Activated B cell treated with CpG ODN at 0.5 μM for 24 hours (primary cell): Measurements from ENCODE around the gene ASB2. TPM values are rescaled to one million over a fixed set of nuclear protein-coding genes. Genes with fewer than 3 reads are reported as not detected.

ENCODE experiments used
- ATAC-seq: fragments of 200-7000 bp; cut with Tn5 transposase; one replicate; pipeline ENCODE4 v1.10.0; 2021; ENCODE audit warnings: low read depth, mild to moderate bottlenecking, moderate library complexity
- CTCF ChIA-PET: fragments of 350-600 bp; sonication (Branson Sonifier 250); formaldehyde crosslinking; loops from one replicate; lab custom pipeline; 2021; ENCODE audit warnings: antibody characterized with exemption; lab: Charles Lee
- POLR2A ChIA-PET: fragments of 350-600 bp; sonication (Branson Sonifier 250); formaldehyde crosslinking; loops from one replicate; lab custom pipeline; 2021; ENCODE audit warnings: antibody characterized with exemption; lab: Charles Lee
- DNase-seq: peaks from one replicate; pipeline ENCODE4 v3.0.0; 2022
- H3K27ac Mint-ChIP-seq: one replicate; pipeline ENCODE4 v1.8.0; 2020; ENCODE audit warnings: mixed read lengths
- H3K27me3 Mint-ChIP-seq: one replicate; pipeline ENCODE4 v1.8.0; 2021; ENCODE audit warnings: mixed read lengths
- H3K36me3 Mint-ChIP-seq: one replicate; pipeline ENCODE4 v1.8.0; 2021; ENCODE audit warnings: low read depth, mixed read lengths
- H3K4me1 Mint-ChIP-seq: one replicate; pipeline ENCODE4 v1.8.0; 2021; ENCODE audit warnings: mixed read lengths
- H3K4me3 Mint-ChIP-seq: one replicate; pipeline ENCODE4 v1.8.0; 2020; ENCODE audit warnings: mild to moderate bottlenecking, mixed read lengths
- H3K9me3 Mint-ChIP-seq: one replicate; pipeline ENCODE4 v1.8.0; 2020; ENCODE audit warnings: mixed read lengths
- CTCF ChIP-seq: fragments of 200-600 bp; IDR thresholded peaks from one replicate; pipeline ENCODE4 v1.8.0; 2022; ENCODE audit warnings: antibody characterized with exemption, mild to moderate bottlenecking
- intact Hi-C: fragments of 100-400 bp; cut with micrococcal nuclease; formaldehyde crosslinking; loops from one replicate; pipeline ENCODE4 v1.15.1; 2024
- total RNA-seq: library from RNA; stranded (reverse); gene quantifications from 2 replicates; pipeline ENCODE4 v1.2.3, GENCODE V29; 2022

The ASB2 gene
- total RNA-seq, 1 donor from 2014 or later, result 3.1 TPM

DNA sequence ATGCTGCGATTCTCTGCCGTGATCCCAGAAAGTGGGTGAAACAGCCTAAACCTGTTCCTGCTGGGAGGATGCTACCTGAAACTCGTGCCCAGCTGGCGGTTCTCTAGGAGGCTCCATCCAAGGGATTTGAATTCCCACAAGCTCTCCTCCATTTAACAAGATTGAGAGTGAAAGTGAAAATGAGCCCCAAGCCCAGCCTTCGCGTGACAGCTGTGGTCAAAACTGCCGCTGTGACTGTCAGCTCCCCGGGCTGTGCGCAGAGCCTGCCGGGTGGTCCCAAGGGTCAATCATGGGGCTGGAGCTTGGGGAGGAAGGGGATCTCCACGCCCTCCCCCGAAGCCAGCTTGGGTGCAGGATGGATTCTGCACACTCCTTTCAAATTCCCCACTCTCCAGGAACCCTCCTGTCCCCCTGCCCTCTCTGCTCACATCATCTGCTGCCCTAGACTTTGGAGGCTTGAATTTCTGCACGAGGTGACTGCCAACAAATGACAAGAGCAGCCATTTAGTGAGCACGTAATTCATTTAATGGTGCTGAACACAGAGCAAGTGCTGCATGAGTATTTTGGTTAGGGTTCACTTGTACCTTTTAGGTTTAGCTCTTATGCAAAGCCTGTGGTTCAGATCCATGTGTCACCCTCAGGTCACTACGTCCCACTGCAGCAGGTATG, 5.3 kb downstream of the ASB2 start:
- ChIA-PET POLR2A (interaction anchor here (1.4 to 6.6 kb wide), 7 partner anchors 8 to 110 kb away, joined by 4 to 133 read pairs (median 8); partner anchors contain the start of genes DDX24 and IFI27L1), CTCF (interaction anchor here (0.7 to 13.3 kb wide), 17 partner anchors 11 to 172 kb away, joined by 3 to 498 read pairs (median 4); partner anchors contain the start of gene OTUB2)
- Mint-ChIP-seq H3K9me3 (no peaks in the 10 kb centered on the region), H3K36me3 (no peaks in the 10 kb centered on the region), H3K27me3 (peaks cover 13% of the 10 kb centered on the region), H3K4me1 (peaks cover 70% of the 10 kb centered on the region), H3K4me3 (peak overlapping the region; percentile 89), H3K27ac (peak overlapping the region; percentile 89)
- peak; percentile 59 for DNase-seq
- ATAC-seq, result peak; percentile 59
- no peak for TF ChIP-seq CTCF
- intact Hi-C loops, result loop anchor here (1.0 to 10.0 kb wide), 6 partner anchors 12 to 766 kb away; partner anchors contain the start of genes GON7, OTUB2 and UBR7

DNA sequence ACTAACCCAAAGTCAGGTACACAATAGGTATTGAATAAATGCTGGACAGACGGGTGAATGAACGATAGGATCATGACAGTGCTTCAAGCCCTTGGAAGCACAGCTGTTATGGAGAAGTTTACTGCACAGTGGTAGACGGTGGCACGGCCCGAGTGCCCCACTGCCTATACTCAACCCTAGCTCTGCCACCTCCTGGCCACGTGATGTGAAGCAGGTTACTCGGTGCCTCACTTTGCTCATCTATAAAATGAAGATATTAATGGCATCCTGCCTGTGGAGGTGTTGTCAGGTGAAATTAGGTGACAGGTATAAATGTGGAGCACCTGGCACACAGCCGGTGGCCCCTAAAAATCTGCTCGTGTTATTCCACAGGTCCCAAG, 5.8 kb downstream of the ASB2 start:
- ChIA-PET CTCF (interaction anchor here (0.6 to 13.3 kb wide), 16 partner anchors 11 to 173 kb away, joined by 3 to 498 read pairs (median 6); partner anchors contain the start of gene OTUB2), POLR2A (interaction anchor here (1.4 to 6.6 kb wide), 7 partner anchors 8 to 110 kb away, joined by 4 to 133 read pairs (median 8); partner anchors contain the start of genes DDX24 and IFI27L1)
- H3K27ac Mint-ChIP-seq, result peak overlapping the region; percentile 89
- no peak for TF ChIP-seq CTCF
- H3K4me1 Mint-ChIP-seq, result peaks cover 70% of the 10 kb centered on the region
- intact Hi-C loops, result loop anchor here (1.0 to 10.0 kb wide), 4 partner anchors 16 to 766 kb away; partner anchors contain the start of genes GON7 and UBR7
- H3K9me3 Mint-ChIP-seq, result no peaks in the 10 kb centered on the region
- H3K27me3 Mint-ChIP-seq, result peaks cover 8% of the 10 kb centered on the region
- DNase-seq (peak; percentile 42), ATAC-seq (peak; percentile 51)
- peak overlapping the region; percentile 89 for H3K4me3 Mint-ChIP-seq
- no peaks in the 10 kb centered on the region for H3K36me3 Mint-ChIP-seq

DNA sequence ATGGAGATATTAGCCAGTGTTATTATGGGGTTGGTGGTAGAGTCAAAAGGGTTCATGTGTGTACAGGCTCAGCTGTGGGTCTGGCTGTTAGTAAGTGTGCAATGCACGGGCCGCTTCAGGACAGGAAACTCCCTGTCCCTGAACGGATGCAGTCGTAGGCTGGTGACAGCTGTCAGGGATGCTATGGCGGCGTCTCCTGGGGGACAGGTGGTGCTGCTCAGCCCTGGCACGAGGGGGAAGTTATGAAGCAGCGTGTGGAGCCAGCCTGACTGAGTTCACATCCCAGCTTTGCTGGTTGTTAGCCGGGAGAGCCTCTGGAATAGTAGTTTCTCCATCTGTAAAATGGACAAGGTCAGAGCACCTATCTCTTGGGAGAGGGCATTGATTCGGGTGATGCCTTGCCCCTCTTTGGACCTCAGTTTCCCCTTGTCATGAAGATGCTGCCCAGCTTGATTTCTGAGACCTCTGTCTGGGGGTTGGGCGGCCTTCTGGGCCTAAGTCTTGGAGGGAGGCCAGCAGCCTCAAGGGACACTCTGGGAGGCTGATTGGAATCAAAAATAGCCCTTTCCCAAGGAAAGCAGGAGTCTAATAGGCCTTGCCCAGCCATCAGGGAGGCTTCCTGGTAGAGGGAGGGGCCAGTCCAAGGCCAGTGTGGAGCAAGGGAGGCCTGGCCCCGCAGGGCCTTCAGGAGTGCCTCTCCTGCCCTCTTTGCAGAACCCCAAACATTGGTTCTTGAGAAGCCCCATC, 7.1 kb downstream of the ASB2 start:
- peaks cover 78% of the 10 kb centered on the region for H3K4me1 Mint-ChIP-seq
- intact Hi-C loops, result loop anchor here (5.0 kb wide), 3 partner anchors 637 to 1548 kb away; partner anchors contain the start of genes BTBD7 and SYNE3
- peak overlapping the region; percentile 71 for H3K4me3 Mint-ChIP-seq
- DNase-seq, result no peak
- H3K27ac Mint-ChIP-seq, result peak overlapping the region; percentile 72
- no peaks in the 10 kb centered on the region for H3K9me3 Mint-ChIP-seq
- peak; percentile 12 for ATAC-seq
- CTCF ChIA-PET, result interaction anchor here (1.0 to 13.3 kb wide), 6 partner anchors 9 to 35 kb away, joined by 3 to 498 read pairs (median 10); no protein-coding TSS in a partner anchor
- no peak for TF ChIP-seq CTCF
- peaks cover 6% of the 10 kb centered on the region for H3K27me3 Mint-ChIP-seq
- H3K36me3 Mint-ChIP-seq, result no peaks in the 10 kb centered on the region
- POLR2A ChIA-PET, result interaction anchor here (1.3 to 6.6 kb wide), 4 partner anchors 9 to 30 kb away, joined by 3 to 133 read pairs (median 56); no protein-coding TSS in a partner anchor

- H3K36me3 Mint-ChIP-seq, result no peaks in the 10 kb centered on the region
- no peaks in the 10 kb centered on the region for H3K27me3 Mint-ChIP-seq
- CTCF ChIA-PET, result interaction anchor here (0.9 to 13.3 kb wide), 6 partner anchors 9 to 29 kb away, joined by 3 to 498 read pairs (median 7); no protein-coding TSS in a partner anchor
- peak overlapping the region; percentile 72 for H3K27ac Mint-ChIP-seq
- intact Hi-C loops, result loop anchor here (1.0 to 5.0 kb wide), 5 partner anchors 8 to 1550 kb away; partner anchors contain the start of genes BTBD7 and SYNE3
- peak overlapping the region; percentile 71 for H3K4me3 Mint-ChIP-seq
- H3K9me3 Mint-ChIP-seq, result no peaks in the 10 kb centered on the region
- H3K4me1 Mint-ChIP-seq, result peaks cover 93% of the 10 kb centered on the region
- DNase-seq (no peak), ATAC-seq (peak; percentile 55)
- no peak for TF ChIP-seq CTCF
- POLR2A ChIA-PET, result interaction anchor here (0.6 to 6.6 kb wide), 14 partner anchors 8 to 1549 kb away, joined by 3 to 133 read pairs (median 6); partner anchors contain the start of genes ASB2, DDX24, IFI27L1 and SYNE3
Observed at GRCh38 chr14:93967637-93968250, 8.6 kb downstream of the ASB2 start.
